Lower leg skin (tissue), 4 donors: Measurements from ENCODE around the gene HMG20B. TPM values are rescaled to one million over a fixed set of nuclear protein-coding genes. Genes with fewer than 3 reads are reported as not detected.

Source experiments
- DNase-seq, 2 donors: peaks; one replicate each; pipeline ENCODE4 v3.0.0-alpha.2; 2019; ENCODE audit warnings: low spot score in 2 of 2
- H3K4me3 ChIP-seq: fragments of 200-600 bp; sonication (generic); 2 replicates; pipeline ENCODE4 v1.5.1; 2017; ENCODE audit warnings: mild to moderate bottlenecking, low read depth; ENCODE audit not compliant: poor library complexity, severe bottlenecking
- POLR2A ChIP-seq, 2 donors: fragments of 450-650 bp; IDR thresholded peaks; one replicate each; pipeline ENCODE4 v1.6.1; 2016 to 2017; ENCODE audit warnings: antibody characterized with exemption in 2 of 2, mild to moderate bottlenecking in 1 of 2, moderate library complexity in 1 of 2
- WGBS, 2 donors: methylation state at CpG; one replicate each; pipeline ENCODE4 v1.1.5; 2018; 5-methylcytosine and 5-hydroxymethylcytosine counted together
- intact Hi-C: fragments of 100-400 bp; cut with DNase I; formaldehyde crosslinking; loops from one replicate; pipeline ENCODE4 v1.15.0; 2023; ENCODE audit warnings: low total_unique reads
- total RNA-seq, 4 donors: library from RNA; depleted of rRNA; stranded (reverse); fragments of >200 nt; gene quantifications; one replicate each; pipeline ENCODE4 v1.1.0, GENCODE V29; 2016
- TF ChIP-seq, protein P1 (sequence below), 3 donors: fragments of 450-650 bp; IDR thresholded peaks; one replicate each; pipeline ENCODE4 v1.5.1; 2016; ENCODE audit warnings: antibody characterized with exemption in 3 of 3, mild to moderate bottlenecking in 3 of 3, moderate library complexity in 2 of 3

HMG20B gene
- total RNA-seq, 4 donors from 2014 or later = 112 to 135 (median 123) TPM

DNA sequence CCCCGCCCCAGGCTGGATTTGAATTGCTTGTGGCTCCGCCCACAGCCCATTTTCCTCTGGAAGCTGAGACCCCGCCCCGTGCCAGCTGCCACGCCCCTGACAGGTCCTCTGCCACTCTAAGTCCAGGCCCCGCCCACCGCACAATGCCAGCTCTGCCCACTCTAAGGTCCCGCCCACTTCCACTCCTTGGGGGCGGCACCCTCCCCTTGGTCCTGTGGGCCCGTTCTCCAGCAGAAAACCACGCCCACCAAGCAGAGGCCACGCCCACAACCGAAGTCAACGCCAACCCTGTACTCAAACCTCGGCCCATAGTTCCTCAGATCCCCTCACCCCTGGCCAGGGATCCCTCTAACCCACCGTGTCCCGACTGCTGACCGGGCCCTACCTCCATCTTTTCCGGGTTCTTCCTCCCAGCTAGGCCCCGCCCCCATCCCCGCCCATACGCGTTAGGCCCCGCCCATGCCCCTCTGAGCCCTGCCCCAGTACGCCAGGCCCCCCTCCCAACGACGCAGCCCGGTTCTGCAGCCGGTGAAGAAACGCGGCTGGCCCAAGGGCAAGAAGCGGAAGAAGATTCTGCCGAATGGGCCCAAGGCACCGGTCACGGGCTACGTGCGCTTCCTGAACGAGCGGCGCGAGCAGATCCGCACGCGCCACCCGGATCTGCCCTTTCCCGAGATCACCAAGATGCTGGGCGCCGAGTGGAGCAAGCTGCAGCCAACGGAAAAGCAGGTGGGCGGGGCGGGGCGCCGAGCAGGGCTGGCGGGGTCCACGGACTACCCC, 1.3 kb downstream of the HMG20B start:
- TF ChIP-seq, protein P1, sequence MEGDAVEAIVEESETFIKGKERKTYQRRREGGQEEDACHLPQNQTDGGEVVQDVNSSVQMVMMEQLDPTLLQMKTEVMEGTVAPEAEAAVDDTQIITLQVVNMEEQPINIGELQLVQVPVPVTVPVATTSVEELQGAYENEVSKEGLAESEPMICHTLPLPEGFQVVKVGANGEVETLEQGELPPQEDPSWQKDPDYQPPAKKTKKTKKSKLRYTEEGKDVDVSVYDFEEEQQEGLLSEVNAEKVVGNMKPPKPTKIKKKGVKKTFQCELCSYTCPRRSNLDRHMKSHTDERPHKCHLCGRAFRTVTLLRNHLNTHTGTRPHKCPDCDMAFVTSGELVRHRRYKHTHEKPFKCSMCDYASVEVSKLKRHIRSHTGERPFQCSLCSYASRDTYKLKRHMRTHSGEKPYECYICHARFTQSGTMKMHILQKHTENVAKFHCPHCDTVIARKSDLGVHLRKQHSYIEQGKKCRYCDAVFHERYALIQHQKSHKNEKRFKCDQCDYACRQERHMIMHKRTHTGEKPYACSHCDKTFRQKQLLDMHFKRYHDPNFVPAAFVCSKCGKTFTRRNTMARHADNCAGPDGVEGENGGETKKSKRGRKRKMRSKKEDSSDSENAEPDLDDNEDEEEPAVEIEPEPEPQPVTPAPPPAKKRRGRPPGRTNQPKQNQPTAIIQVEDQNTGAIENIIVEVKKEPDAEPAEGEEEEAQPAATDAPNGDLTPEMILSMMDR (IDR thresholded peaks at IDR 0.05) = no peak
- no peak for TF ChIP-seq POLR2A (IDR thresholded peaks at IDR 0.05)
- WGBS, 2 donors = 55 to 63% methylated on average over 54 to 55 of the region's 55 CpGs
- H3K4me3 ChIP-seq = no peak overlapping the region
- DNase-seq = peak; percentile 89 to 96
- intact Hi-C loops = no loop called here

DNA sequence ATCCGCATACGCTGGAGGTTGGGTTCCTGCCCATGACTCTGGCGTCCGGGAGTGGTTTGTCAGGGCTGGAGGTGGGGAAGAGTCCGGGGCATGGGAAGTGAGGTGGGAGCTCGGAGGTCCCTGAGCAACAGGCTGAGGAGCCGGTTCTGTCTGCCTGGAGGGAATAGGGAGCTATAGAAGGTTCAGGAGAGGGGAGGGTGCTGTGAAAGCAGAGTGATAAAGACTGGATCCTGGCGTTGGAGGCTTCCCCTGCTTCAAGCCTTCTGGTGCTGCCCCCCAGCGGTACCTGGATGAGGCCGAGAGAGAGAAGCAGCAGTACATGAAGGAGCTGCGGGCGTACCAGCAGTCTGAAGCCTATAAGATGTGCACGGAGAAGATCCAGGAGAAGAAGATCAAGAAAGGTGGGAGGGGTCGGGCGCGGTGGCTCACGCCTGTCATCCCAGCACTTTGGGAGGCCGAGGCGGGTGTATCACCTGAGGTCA, 2.6 kb downstream of the HMG20B start:
- H3K4me3 ChIP-seq = no peak overlapping the region
- DNase-seq = no peak
- WGBS, 2 donors = 89 to 92% methylated on average over 19 of the region's 19 CpGs
- intact Hi-C loops = no loop called here
- no peak for TF ChIP-seq POLR2A (IDR thresholded peaks at IDR 0.05)
- TF ChIP-seq, protein P1 (IDR thresholded peaks at IDR 0.05) = no peak

GRCh38 chr19:3575949-3576673, 3.4 kb downstream of the HMG20B start:
- DNase-seq = no peak
- H3K4me3 ChIP-seq = no peak overlapping the region
- intact Hi-C loops = no loop called here
- WGBS, 2 donors = 69 to 80% methylated on average over 27 to 28 of the region's 29 CpGs
- no peak for TF ChIP-seq POLR2A (IDR thresholded peaks at IDR 0.05)
- TF ChIP-seq, protein P1 (IDR thresholded peaks at IDR 0.05) = no peak

DNA sequence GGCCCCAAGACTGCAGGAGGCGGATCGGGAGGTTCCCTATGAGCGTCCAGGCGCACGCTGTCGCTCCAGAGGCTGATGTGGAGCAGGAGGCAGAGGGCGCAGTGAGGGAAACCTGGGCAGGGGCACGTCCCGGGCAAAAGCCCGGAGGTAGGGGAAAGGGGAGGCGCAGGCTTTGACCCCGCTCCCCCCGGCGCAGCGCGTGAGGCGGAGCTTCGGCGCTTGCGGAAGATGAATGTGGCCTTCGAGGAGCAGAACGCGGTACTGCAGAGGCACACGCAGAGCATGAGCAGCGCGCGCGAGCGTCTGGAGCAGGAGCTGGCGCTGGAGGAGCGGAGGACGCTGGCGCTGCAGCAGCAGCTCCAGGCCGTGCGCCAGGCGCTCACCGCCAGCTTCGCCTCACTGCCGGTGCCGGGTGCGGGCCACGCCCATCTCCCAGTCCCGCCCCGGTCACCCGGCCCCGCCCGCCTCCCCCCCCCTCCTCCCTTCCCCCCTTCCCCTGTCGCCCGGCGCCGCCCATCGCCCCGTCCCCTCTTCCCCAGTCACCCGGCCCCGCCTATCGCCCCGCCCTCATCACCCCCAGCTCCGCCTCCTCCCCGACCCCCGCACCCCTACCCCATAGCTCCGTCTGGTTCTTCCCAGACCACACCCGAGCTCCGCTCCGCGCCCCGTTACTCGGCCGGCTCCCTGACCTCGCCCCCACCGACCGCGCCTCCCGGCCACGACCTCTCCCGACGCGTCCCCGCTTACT, 4.1 kb downstream of the HMG20B start:
- no peak overlapping the region for H3K4me3 ChIP-seq
- TF ChIP-seq, protein P1 (IDR thresholded peaks at IDR 0.05) = no peak
- no peak for TF ChIP-seq POLR2A (IDR thresholded peaks at IDR 0.05)
- 36 to 50% methylated on average over 69 to 71 of the region's 78 CpGs for WGBS, 2 donors
- no peak for DNase-seq
- intact Hi-C loops = no loop called here

- WGBS, 2 donors = 71 to 78% methylated on average over 46 of the region's 60 CpGs
Measured at GRCh38 chr19:3577723-3578344, 5.1 kb downstream of the HMG20B start.

More at GRCh38 chr19:3577723-3578344, 5.1 kb downstream of the HMG20B start:
- TF ChIP-seq, protein P1 (IDR thresholded peaks at IDR 0.05) = no peak
- TF ChIP-seq POLR2A (IDR thresholded peaks at IDR 0.05) = no peak
- H3K4me3 ChIP-seq = no peak overlapping the region
- intact Hi-C loops = no loop called here
- DNase-seq = no peak
